Right lobe of liver (tissue), 6 donors: ENCODE results near the gene TRAFD1. TPM values are rescaled to one million over a fixed set of nuclear protein-coding genes. Genes with fewer than 3 reads are reported as not detected.

ENCODE experiments used
- ATAC-seq, 4 donors: fragments of 200-7000 bp; cut with Tn5 transposase; one replicate each; pipeline ENCODE4 v1.9.1; 2020; ENCODE audit warnings: mild to moderate bottlenecking in 4 of 4, moderate library complexity in 4 of 4
- DNase-seq, 3 donors: peaks; one replicate each; pipeline ENCODE4 v3.0.0-alpha.2; 2020
- H3K27ac ChIP-seq, 3 donors: fragments of 200-600 bp; one replicate each; pipeline ENCODE4 v1.8.0; 2022
- H3K27me3 ChIP-seq, 2 donors: fragments of 200-600 bp; one replicate each; pipeline ENCODE4 v1.8.0; 2022
- H3K36me3 ChIP-seq, 4 donors: fragments of 200-600 bp; sonication (generic) in 1 of 4; one replicate each; pipeline versions ENCODE4 v1.5.1 to v1.8.0; 2017 to 2022; ENCODE audit warnings: control low read depth in 1 of 4
- H3K4me1 ChIP-seq, 4 donors: fragments of 200-600 bp; sonication (generic) in 1 of 4; one replicate each; pipeline versions ENCODE4 v1.5.1 to v1.8.0; 2017 to 2022; ENCODE audit warnings: control low read depth in 1 of 4
- H3K4me3 ChIP-seq, 3 donors: fragments of 200-600 bp; one replicate each; pipeline ENCODE4 v1.8.0; 2022
- H3K9me3 ChIP-seq, 4 donors: fragments of 200-600 bp; sonication (generic) in 1 of 4; one replicate each; pipeline versions ENCODE4 v1.5.1 to v1.8.0; 2017 to 2022; ENCODE audit warnings: control low read depth in 1 of 4
- CTCF ChIP-seq, 4 donors: fragments of 200-600 bp in 3 of 4; fragments of 450-650 bp in 1 of 4; IDR thresholded peaks; one replicate each; pipeline versions ENCODE4 v1.5.1 to v1.8.0; 2016 to 2022; ENCODE audit warnings: antibody characterized with exemption in 4 of 4, mild to moderate bottlenecking in 2 of 4
- POLR2A ChIP-seq: fragments of 450-650 bp; IDR thresholded peaks from one replicate; pipeline ENCODE4 v1.6.1; 2017; ENCODE audit warnings: antibody characterized with exemption, mild to moderate bottlenecking
- WGBS: methylation state at CpG from one replicate; pipeline ENCODE4 v1.1.6; 2018; ENCODE audit warnings: low coverage, low lambda C conversion rate; ENCODE audit not compliant: insufficient coverage; ENCODE audit errors: missing lambda C conversion rate; 5-methylcytosine and 5-hydroxymethylcytosine counted together
- intact Hi-C, 2 donors: fragments of 100-400 bp; cut with DNase I; formaldehyde crosslinking; loops; one replicate each; pipeline versions ENCODE4 v1.11.2 to v1.14.1; 2022
- total RNA-seq, 6 experiments: library from RNA; depleted of rRNA in 2 of 6; stranded (reverse); fragments of >200 nt in 2 of 6; fragmentation: NEBNext Ultra II Directional in 3 of 6; extraction: Animal tissue kit (Norgen Biotek cat#: 25700) in 3 of 6; gene quantifications; one replicate each; pipeline versions ENCODE4 v1.1.0 to v1.2.4, GENCODE V29; 2016 to 2023
- donor health status: DM: no; HTN: yes; CAD: no.
- donor health status: DM: no; HTN: no; CAD: no.
- donor health status: DM: no; HTN: no; CAD: no.
- donor health status: DM: no; HTN: yes; CAD: no.
- donor health status: DM: no; HTN: yes; CAD: no.

Gene TRAFD1
- total RNA-seq, 6 experiments from 2014 or later = 6.3 to 14.9 (median 10.3) TPM

DNA sequence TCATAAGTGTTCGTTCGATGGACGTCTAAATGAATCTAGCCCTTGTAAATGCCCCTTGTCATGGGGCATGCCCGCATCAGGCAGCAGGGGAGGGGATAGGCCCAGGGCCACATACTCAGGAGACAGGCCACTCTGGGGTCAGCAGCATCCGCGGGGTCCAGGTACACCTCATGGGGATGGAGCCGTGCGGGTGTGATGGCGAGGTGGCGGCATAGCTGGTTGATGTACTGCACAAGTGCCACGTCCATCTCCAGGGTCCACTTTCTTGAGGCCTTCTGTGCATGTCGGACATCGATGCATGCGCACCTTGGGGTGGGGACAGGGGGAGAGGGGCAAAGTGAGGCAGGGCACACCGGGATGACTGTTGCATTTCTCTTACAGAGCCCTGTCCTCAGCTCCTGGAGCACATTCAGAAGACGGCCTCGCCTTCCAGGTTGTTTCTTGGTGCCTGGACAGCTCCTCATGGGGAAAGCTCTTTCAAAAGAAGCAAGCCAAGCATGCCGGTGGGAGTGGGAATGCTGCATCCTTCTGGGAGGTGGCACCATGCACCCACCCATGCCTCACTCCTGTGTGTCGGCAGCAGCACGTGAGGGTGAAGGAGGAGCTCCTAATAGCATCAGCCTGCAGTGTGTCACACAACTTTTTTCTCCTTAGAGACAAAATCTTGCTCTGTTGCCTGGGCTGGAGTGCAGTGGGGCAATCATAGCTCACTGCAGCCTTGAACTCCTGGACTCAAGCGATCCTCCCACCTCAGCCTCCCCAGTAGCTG lies 47.4 kb downstream of the TRAFD1 start:
- DNase-seq (peak in 1 of 3 donors; percentile 46), ATAC-seq (no peak)
- Histone ChIP-seq H3K9me3 (no peaks in the 10 kb centered on the region), H3K4me3 (no peak overlapping the region), H3K27ac (no peak overlapping the region), H3K36me3 (peaks cover 0 to 33% (median 8%) of the 10 kb centered on the region in 4 donors), H3K4me1 (no peaks in the 10 kb centered on the region), H3K27me3 (no peaks in the 10 kb centered on the region)
- intact Hi-C loops = no loop called here
- 96% methylated on average over 10 of the region's 21 CpGs for WGBS
- TF ChIP-seq CTCF (IDR thresholded peaks at IDR 0.05) (no peak), POLR2A (no peak)

DNA sequence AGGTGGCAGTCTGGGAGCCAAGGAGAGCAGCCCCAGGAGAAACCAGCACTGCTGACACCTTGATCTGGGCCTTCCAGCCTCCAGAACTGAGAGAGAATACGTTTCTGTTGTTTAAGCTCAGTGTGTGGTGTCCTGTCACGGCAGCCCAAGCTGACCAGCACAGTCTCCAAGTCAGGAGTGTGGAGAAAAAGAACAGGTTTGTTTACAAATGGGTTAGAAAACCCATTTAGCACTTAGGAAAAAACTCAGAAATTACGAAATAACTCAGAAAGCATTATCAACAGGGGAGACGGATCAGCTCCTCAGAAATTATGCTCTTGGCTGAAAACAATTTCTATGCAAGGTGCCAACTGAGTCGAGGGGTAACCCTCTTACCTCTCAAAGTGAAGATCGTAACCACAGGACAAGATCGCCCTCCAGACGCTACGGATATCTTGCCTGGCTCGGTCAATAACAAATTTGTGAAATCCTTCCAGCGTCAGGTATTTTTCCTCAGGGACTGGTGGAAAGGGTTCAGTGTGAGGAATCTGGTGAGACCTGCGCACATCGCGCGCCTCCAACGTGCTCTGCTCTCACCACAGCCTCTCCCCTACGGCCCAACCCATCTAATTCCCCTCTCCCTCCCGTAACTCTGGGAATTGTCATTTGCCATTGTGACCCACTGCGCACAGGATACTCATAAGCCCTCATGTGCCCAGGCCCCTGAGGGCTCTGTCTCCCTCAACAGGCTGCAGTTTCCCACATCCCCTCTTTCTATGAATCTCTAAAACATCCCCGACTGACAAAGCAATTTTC lies 50.2 kb downstream of the TRAFD1 start:
- intact Hi-C loops = no loop called here
- H3K36me3 ChIP-seq = peaks cover 0 to 51% (median 5%) of the 10 kb centered on the region in 4 donors
- no peaks in the 10 kb centered on the region for H3K4me1 ChIP-seq
- WGBS = 92% methylated on average over 13 of the region's 20 CpGs
- ATAC-seq (no peak), DNase-seq (no peak)
- H3K27ac ChIP-seq = no peak overlapping the region
- no peak for TF ChIP-seq CTCF (IDR thresholded peaks at IDR 0.05)
- no peaks in the 10 kb centered on the region for H3K9me3 ChIP-seq
- no peak overlapping the region for H3K4me3 ChIP-seq
- H3K27me3 ChIP-seq = no peaks in the 10 kb centered on the region

DNA sequence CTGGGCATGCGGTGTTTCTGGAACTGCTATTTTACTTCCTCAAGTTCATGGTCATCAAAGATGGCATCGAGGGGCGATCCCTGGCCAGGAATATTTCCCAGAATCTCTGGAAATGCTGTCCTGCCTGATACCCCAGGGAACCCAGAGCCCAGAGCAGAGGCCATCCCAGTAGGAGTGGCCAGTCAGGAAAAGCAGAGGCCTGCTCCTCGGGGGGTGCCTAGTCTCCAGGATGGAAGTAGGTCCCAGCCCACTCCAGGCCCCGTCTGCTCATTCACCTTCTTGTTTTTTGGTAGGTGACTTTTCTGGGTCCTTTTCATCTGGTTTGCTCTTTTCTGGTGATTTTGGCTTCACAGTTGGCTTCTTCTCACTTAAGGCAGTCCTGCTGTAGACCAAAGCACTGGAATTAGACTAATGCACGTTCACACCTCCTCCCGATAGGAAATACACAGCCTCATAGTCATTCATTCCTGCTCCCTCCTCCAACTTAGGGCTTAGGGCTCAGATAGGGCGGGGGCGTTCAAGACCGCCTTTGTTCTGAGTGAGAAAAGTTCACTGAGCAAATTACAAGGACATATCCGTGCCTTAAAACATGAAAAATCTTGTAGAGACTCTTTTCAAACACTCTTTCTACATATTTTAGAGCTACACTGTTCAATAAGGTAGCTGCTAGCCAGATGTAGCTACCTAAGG lies 51.1 kb downstream of the TRAFD1 start:
- no peak for TF ChIP-seq CTCF (IDR thresholded peaks at IDR 0.05)
- no peak for TF ChIP-seq POLR2A
- Histone ChIP-seq H3K4me3 (no peak overlapping the region), H3K36me3 (peaks cover 0 to 46% (median 2%) of the 10 kb centered on the region in 4 donors), H3K27me3 (no peaks in the 10 kb centered on the region), H3K27ac (no peak overlapping the region), H3K9me3 (no peaks in the 10 kb centered on the region), H3K4me1 (no peaks in the 10 kb centered on the region)
- ATAC-seq (no peak), DNase-seq (no peak)
- WGBS = 86% methylated on average over 8 of the region's 11 CpGs
- intact Hi-C loops = no loop called here

GRCh38 chr12:112178796-112179195 lies 53.4 kb downstream of the TRAFD1 start:
- Histone ChIP-seq H3K4me3 (no peak overlapping the region), H3K36me3 (peaks cover 0 to 43% (median 2%) of the 10 kb centered on the region in 4 donors), H3K9me3 (no peaks in the 10 kb centered on the region), H3K27ac (no peak overlapping the region), H3K4me1 (no peaks in the 10 kb centered on the region), H3K27me3 (no peaks in the 10 kb centered on the region)
- intact Hi-C loops = no loop called here
- ATAC-seq = peak in 1 of 4 donors; percentile 30
- no peak for TF ChIP-seq POLR2A
- no peak for TF ChIP-seq CTCF (IDR thresholded peaks at IDR 0.05)
- DNase-seq = no peak
- no CpG with 5 or more reads among the region's 15 CpGs for WGBS
